HEK293 (cell line): ENCODE results near the gene LMLN.

Experiments used
- ZNF112 ChIP-seq: fragments of 450-650 bp; formaldehyde crosslinking; IDR thresholded peaks from 2 replicates; pipeline ENCODE4 v1.5.0; 2017; ENCODE audit warnings: missing biosample characterization, missing genetic modification characterization
- ZNF133 ChIP-seq: fragments of 450-650 bp; formaldehyde crosslinking; IDR thresholded peaks from 2 replicates; pipeline ENCODE4 v1.5.1; 2016; ENCODE audit warnings: missing biosample characterization, missing genetic modification characterization
- ZNF561 ChIP-seq: fragments of 450-650 bp; IDR thresholded peaks from 2 replicates; pipeline ENCODE4 v1.5.1; 2018; ENCODE audit warnings: missing biosample characterization, missing genetic modification characterization, borderline replicate concordance
- ZNF785 ChIP-seq: fragments of 450-650 bp; formaldehyde crosslinking; IDR thresholded peaks from 2 replicates; pipeline ENCODE4 v1.5.1; 2016; ENCODE audit warnings: missing biosample characterization, missing genetic modification characterization

GRCh38 chr3:197953325-197953724 is 6.7 kb upstream of the LMLN start:
- no peak for TF ChIP-seq ZNF112 (tag by site-specific recombination)
- no peak for TF ChIP-seq ZNF133
- no peak for TF ChIP-seq ZNF785 (tag by site-specific recombination)
- no peak for TF ChIP-seq ZNF561 (tag by site-specific recombination)
